Keratinocyte (primary cell): ENCODE results near the gene SCO1. TPM values are rescaled to one million over a fixed set of nuclear protein-coding genes. Genes with fewer than 3 reads are reported as not detected.

Experiments
- DNase-seq: peaks from one replicate; pipeline ENCODE4 v3.0.0-alpha.2; 2011; ENCODE audit warnings: low read depth, missing footprints, low spot score
- FAIRE-seq: peaks from 2 replicates; lab custom pipeline; 2011; peaks lifted over from hg19 to GRCh38; lab: Jason Lieb, UNC
- H2AFZ ChIP-seq: 2 replicates; pipeline ENCODE4 v1.6.0; 2012; ENCODE audit warnings: low read length, control low read depth, inconsistent platforms; ENCODE audit not compliant: control insufficient read depth
- H3K27ac ChIP-seq: 2 replicates; pipeline ENCODE4 v1.5.1; 2011; ENCODE audit warnings: low read length; ENCODE audit not compliant: control insufficient read depth, insufficient read depth
- H3K27me3 ChIP-seq: 3 replicates; pipeline ENCODE4 v1.6.0; 2011; ENCODE audit warnings: low read length; ENCODE audit not compliant: control insufficient read depth, insufficient read depth; ENCODE audit errors: extremely low read depth
- H3K36me3 ChIP-seq, 2 experiments: 2 replicates in 1 of 2; 3 replicates in 1 of 2; pipeline ENCODE4 v1.5.1; 2011; ENCODE audit warnings: low read length in 2 of 2, mild to moderate bottlenecking in 1 of 2; ENCODE audit not compliant: control insufficient read depth in 2 of 2, insufficient read depth in 2 of 2; ENCODE audit errors: extremely low read depth in 1 of 2
- H3K4me1 ChIP-seq: 3 replicates; pipeline ENCODE4 v1.5.1; 2011; ENCODE audit warnings: low read length; ENCODE audit not compliant: control insufficient read depth, insufficient read depth; ENCODE audit errors: extremely low read depth
- H3K4me2 ChIP-seq: 3 replicates; pipeline ENCODE4 v1.6.0; 2011; ENCODE audit warnings: low read depth, low read length; ENCODE audit not compliant: control insufficient read depth, insufficient read depth; ENCODE audit errors: extremely low read depth
- H3K4me3 ChIP-seq, 3 experiments: fragments of 200-600 bp in 1 of 3; sonication (generic) in 1 of 3; 2 replicates in 2 of 3; 3 replicates in 1 of 3; pipeline ENCODE4 v1.5.1; 2011 to 2016; ENCODE audit warnings: low read length in 3 of 3, mild to moderate bottlenecking in 3 of 3, control low read depth in 2 of 3, inconsistent platforms in 1 of 3, low read depth in 1 of 3, mixed read lengths in 1 of 3, mixed run types in 1 of 3, moderate library complexity in 1 of 3; ENCODE audit not compliant: control insufficient read depth in 2 of 3, insufficient read depth in 2 of 3; ENCODE audit errors: extremely low read depth in 1 of 3
- H3K79me2 ChIP-seq: 2 replicates; pipeline ENCODE4 v1.6.0; 2012; ENCODE audit warnings: low read length; ENCODE audit not compliant: control insufficient read depth, insufficient read depth
- H3K9ac ChIP-seq: 3 replicates; pipeline ENCODE4 v1.6.0; 2011; ENCODE audit warnings: low read length; ENCODE audit not compliant: control insufficient read depth, insufficient read depth; ENCODE audit errors: extremely low read depth
- H3K9me1 ChIP-seq: 3 replicates; pipeline ENCODE4 v1.6.0; 2011; ENCODE audit warnings: low read length; ENCODE audit not compliant: control insufficient read depth, insufficient read depth; ENCODE audit errors: extremely low read depth
- H3K9me3 ChIP-seq: 2 replicates; pipeline ENCODE4 v1.5.1; 2012; ENCODE audit warnings: low read depth, low read length; ENCODE audit not compliant: control insufficient read depth
- H4K20me1 ChIP-seq: 3 replicates; pipeline ENCODE4 v1.6.0; 2011; ENCODE audit warnings: low read length; ENCODE audit not compliant: control insufficient read depth, insufficient read depth; ENCODE audit errors: extremely low read depth
- EZH2 ChIP-seq: IDR thresholded peaks from one replicate; pipeline ENCODE4 v1.6.1; 2012; ENCODE audit warnings: inconsistent platforms, mild to moderate bottlenecking, low read length, moderate library complexity
- dilution Hi-C: fragments of 300-500 bp; cut with MboI; formaldehyde crosslinking; loops from one replicate; pipeline ENCODE4 v1.7.0; 2020; ENCODE audit warnings: low sequenced_read_pairs; ENCODE audit not compliant: extremely low pct_ligation_motif_present
- polyA plus RNA-seq, 5 experiments: library from polyadenylated mRNA; depleted of rRNA in 3 of 5; stranded (reverse) in 3 of 5; stranded (forward) in 1 of 5; unstranded in 1 of 5; fragments of >200 nt; gene quantifications; 1 replicate in 1 of 5; 2 replicates in 3 of 5; 3 replicates in 1 of 5; pipeline versions ENCODE4 v1.2.1 to v1.2.3, GENCODE V29; 2011 to 2012; ENCODE audit warnings: missing spikeins in 2 of 5, low read depth in 1 of 5, low replicate concordance in 1 of 5
- TF ChIP-seq, protein P1 (sequence below), 3 experiments: IDR thresholded peaks in 1 of 3; conservative IDR thresholded peaks in 1 of 3; optimal IDR thresholded peaks in 1 of 3; 2 replicates in 2 of 3; 3 replicates in 1 of 3; pipeline versions ENCODE3 to v1.5.1; 2011; ENCODE audit warnings: low read length in 3 of 3, mild to moderate bottlenecking in 3 of 3, moderate library complexity in 2 of 3, control low read depth in 1 of 3, inconsistent platforms in 1 of 3; ENCODE audit not compliant: insufficient read depth in 2 of 3; ENCODE audit errors: extremely low read depth in 1 of 3

The SCO1 gene
- polyA plus RNA-seq, 1 donor (not counting 4 experiments of a cell fraction or from before 2014, with no cell fraction given) = 28.3 TPM

DNA sequence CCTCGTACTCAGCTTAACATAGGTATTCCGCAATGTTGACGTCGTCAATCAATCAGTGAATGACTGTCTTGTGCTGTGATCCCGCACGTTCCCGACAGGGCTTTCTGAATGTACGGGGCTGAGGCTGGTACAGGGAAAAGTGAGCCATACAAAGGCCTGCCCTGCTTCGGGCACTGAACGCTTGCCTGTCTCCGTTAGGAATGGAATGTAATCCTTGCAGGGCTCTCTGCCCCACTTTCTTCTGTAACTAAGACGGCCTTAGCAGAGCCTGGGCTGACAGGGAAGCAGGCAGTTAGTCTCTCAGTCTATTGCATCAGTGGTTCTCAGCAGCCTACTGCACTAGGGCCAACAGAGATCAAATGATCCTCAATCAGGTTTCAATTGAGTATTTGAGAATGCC, 24.0 kb downstream of the SCO1 start:
- H3K9me3 ChIP-seq = no peaks in the 10 kb centered on the region
- H3K36me3 ChIP-seq = peaks cover 0 to 11% of the 10 kb centered on the region in 2 experiments
- FAIRE-seq (no peak), DNase-seq (no peak)
- no peaks in the 10 kb centered on the region for H3K79me2 ChIP-seq
- H3K9me1 ChIP-seq = no peaks in the 10 kb centered on the region
- TF ChIP-seq EZH2 = no peak
- TF ChIP-seq, protein P1, sequence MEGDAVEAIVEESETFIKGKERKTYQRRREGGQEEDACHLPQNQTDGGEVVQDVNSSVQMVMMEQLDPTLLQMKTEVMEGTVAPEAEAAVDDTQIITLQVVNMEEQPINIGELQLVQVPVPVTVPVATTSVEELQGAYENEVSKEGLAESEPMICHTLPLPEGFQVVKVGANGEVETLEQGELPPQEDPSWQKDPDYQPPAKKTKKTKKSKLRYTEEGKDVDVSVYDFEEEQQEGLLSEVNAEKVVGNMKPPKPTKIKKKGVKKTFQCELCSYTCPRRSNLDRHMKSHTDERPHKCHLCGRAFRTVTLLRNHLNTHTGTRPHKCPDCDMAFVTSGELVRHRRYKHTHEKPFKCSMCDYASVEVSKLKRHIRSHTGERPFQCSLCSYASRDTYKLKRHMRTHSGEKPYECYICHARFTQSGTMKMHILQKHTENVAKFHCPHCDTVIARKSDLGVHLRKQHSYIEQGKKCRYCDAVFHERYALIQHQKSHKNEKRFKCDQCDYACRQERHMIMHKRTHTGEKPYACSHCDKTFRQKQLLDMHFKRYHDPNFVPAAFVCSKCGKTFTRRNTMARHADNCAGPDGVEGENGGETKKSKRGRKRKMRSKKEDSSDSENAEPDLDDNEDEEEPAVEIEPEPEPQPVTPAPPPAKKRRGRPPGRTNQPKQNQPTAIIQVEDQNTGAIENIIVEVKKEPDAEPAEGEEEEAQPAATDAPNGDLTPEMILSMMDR (optimal IDR thresholded peaks at IDR 0.05 in 1 of 3, IDR thresholded peaks at IDR 0.05 in 1 of 3, conservative IDR thresholded peaks at IDR 0.05 in 1 of 3; ENCODE audit: extremely low read depth in 1 of 3, insufficient read depth in 2 of 3, low read length in 3 of 3) = no peak
- H3K9ac ChIP-seq = no peak overlapping the region
- H3K4me3 ChIP-seq = no peak overlapping the region
- dilution Hi-C loops = no loop called here
- no peak overlapping the region for H3K27ac ChIP-seq
- H2AFZ ChIP-seq = no peak overlapping the region
- H4K20me1 ChIP-seq = no peaks in the 10 kb centered on the region
- H3K4me2 ChIP-seq = no peak overlapping the region
- H3K27me3 ChIP-seq = no peaks in the 10 kb centered on the region
- H3K4me1 ChIP-seq = no peaks in the 10 kb centered on the region

DNA sequence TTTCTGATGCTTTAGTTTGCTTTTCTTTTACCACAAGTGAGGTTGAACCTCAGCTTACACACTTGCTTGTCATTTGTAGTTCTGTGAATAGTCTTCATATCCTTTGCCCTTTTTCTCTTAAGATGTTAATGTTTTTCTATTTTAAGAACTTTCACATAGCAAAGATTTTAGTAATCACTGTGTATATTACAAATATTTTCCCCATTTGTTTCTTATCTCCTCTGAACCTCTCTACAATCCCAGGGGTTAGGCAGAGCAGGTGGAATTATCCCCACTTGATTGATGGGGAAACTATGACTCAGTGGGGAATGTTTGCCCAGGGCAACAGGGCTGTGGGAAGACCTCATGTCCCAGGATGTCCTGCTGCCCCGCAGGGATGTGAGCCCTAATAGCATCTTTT, 28.6 kb downstream of the SCO1 start:
- Histone ChIP-seq H3K9me1 (no peaks in the 10 kb centered on the region), H3K9ac (no peak overlapping the region), H3K9me3 (no peaks in the 10 kb centered on the region), H3K4me3 (no peak overlapping the region), H4K20me1 (no peaks in the 10 kb centered on the region), H3K4me1 (no peaks in the 10 kb centered on the region), H2AFZ (no peak overlapping the region), H3K27ac (no peak overlapping the region), H3K27me3 (no peaks in the 10 kb centered on the region), H3K79me2 (no peaks in the 10 kb centered on the region), H3K36me3 (peaks cover 0 to 2% of the 10 kb centered on the region in 2 experiments), H3K4me2 (no peak overlapping the region)
- no peak for DNase-seq
- TF ChIP-seq, protein P1 (optimal IDR thresholded peaks at IDR 0.05 in 1 of 3, IDR thresholded peaks at IDR 0.05 in 1 of 3, conservative IDR thresholded peaks at IDR 0.05 in 1 of 3; ENCODE audit: extremely low read depth in 1 of 3, insufficient read depth in 2 of 3, low read length in 3 of 3) = no peak
- TF ChIP-seq EZH2 = no peak
- no peak for FAIRE-seq
- dilution Hi-C loops = no loop called here
